GOT3 (cell line): ENCODE measurements around the gene VASN.

Source experiments
- DNase-seq: peaks from one replicate; lab custom pipeline; 2025; ENCODE audit warnings: mixed read lengths; lab: John Stamatoyannopoulos, UW

VASN gene

GRCh38 chr16:4354512-4355409 is 16.9 kb upstream of the VASN start:
- DNase-seq = no peak

- no peak for DNase-seq
These were observed 14.8 kb upstream of the VASN start for GRCh38 chr16:4356820-4357219.

- DNase-seq = no peak
These were observed 13.4 kb upstream of the VASN start for GRCh38 chr16:4358236-4358635.

GRCh38 chr16:4358831-4359561 is 12.7 kb upstream of the VASN start:
- DNase-seq = no peak

- DNase-seq = no peak
These were observed 11.7 kb upstream of the VASN start for GRCh38 chr16:4359914-4360313.

GRCh38 chr16:4360538-4361021 is 11.1 kb upstream of the VASN start:
- no peak for DNase-seq

- DNase-seq = no peak
These were observed 10.4 kb upstream of the VASN start for GRCh38 chr16:4361033-4361943.

GRCh38 chr16:4361944-4362311 is 9.7 kb upstream of the VASN start:
- no peak for DNase-seq

- no peak for DNase-seq
These were observed 9.0 kb upstream of the VASN start for GRCh38 chr16:4362476-4363135.

- no peak for DNase-seq
These were observed 7.2 kb upstream of the VASN start for GRCh38 chr16:4364196-4365013.

- no peak for DNase-seq
These were observed 6.6 kb upstream of the VASN start for GRCh38 chr16:4365014-4365406.

GRCh38 chr16:4365615-4366014 is 6.0 kb upstream of the VASN start:
- DNase-seq = no peak

GRCh38 chr16:4366016-4366415 is 5.6 kb upstream of the VASN start:
- no peak for DNase-seq

- no peak for DNase-seq
These were observed 4.2 kb upstream of the VASN start for GRCh38 chr16:4367393-4367856.

- DNase-seq = peak; percentile 19
These were observed 2.5 kb upstream of the VASN start for GRCh38 chr16:4369007-4369733.

- DNase-seq = no peak
These were observed 1.5 kb upstream of the VASN start for GRCh38 chr16:4370151-4370550.

- DNase-seq = no peak
These were observed 885 bp upstream of the VASN start for GRCh38 chr16:4370570-4371356.

GRCh38 chr16:4372001-4372577 is 441 bp downstream of the VASN start:
- DNase-seq = no peak
